Caco-2 (cell line): ENCODE data around the gene ADAMTS15. TPM values are rescaled to one million over a fixed set of nuclear protein-coding genes. Genes with fewer than 3 reads are reported as not detected.

Experiments
- Bru-seq: library from RNA; stranded (reverse); fragments of 400-500 nt; gene quantifications from one replicate; lab custom pipeline; 2021; lab: Mats Ljungman, UMichigan
- BruChase-seq, 2 experiments: library from RNA; stranded (reverse); fragments of 400-500 nt; gene quantifications; one replicate each; lab custom pipeline; 2021; lab: Mats Ljungman, UMichigan
- BruUV-seq: library from RNA; stranded (reverse); fragments of 400-500 nt; replicated peaks from 2 replicates; lab custom pipeline; 2021; lab: Mats Ljungman, UMichigan
- CTCF ChIA-PET: fragments of 300-600 bp; sonication (Branson Sonifier 250); formaldehyde crosslinking; loops from one replicate; lab custom pipeline; 2022; ENCODE audit warnings: antibody characterized with exemption; lab: Charles Lee
- POLR2A ChIA-PET: fragments of 300-600 bp; sonication (Branson Sonifier 250); formaldehyde crosslinking; loops from one replicate; lab custom pipeline; 2022; ENCODE audit warnings: antibody characterized with exemption; lab: Charles Lee
- DNase-seq, 2 experiments: peaks; one replicate each; pipeline versions ENCODE4 v3.0.0 to v3.0.0-alpha.2; 2020 to 2022
- H3K27me3 ChIP-seq: replicated peaks from 2 replicates; pipeline ENCODE4 v1.6.0; 2011; ENCODE audit warnings: low read length; ENCODE audit not compliant: control insufficient read depth, insufficient read depth
- H3K36me3 ChIP-seq: 2 replicates; pipeline ENCODE4 v1.5.1; 2011; ENCODE audit warnings: low read length; ENCODE audit not compliant: control insufficient read depth, insufficient read depth
- H3K4me1 ChIP-seq: fragments of 250-450 bp; sonication (Bioruptor Pico); 2 replicates; pipeline ENCODE4 v1.5.1; 2020; ENCODE audit warnings: mild to moderate bottlenecking
- H3K4me3 ChIP-seq: 2 replicates; pipeline ENCODE4 v1.5.1; 2011; ENCODE audit warnings: low read depth, mild to moderate bottlenecking, control low read depth, low read length
- H3K9me3 ChIP-seq: fragments of 250-450 bp; sonication (Bioruptor Pico); 2 replicates; pipeline ENCODE4 v1.5.1; 2020; ENCODE audit warnings: mild to moderate bottlenecking, moderate library complexity
- H3K27ac Mint-ChIP-seq: one replicate; pipeline ENCODE4 v1.8.0; 2022; ENCODE audit warnings: mixed read lengths; ENCODE audit not compliant: unreplicated experiment
- H3K27me3 Mint-ChIP-seq: one replicate; pipeline ENCODE4 v1.8.0; 2022; ENCODE audit warnings: mixed read lengths; ENCODE audit not compliant: insufficient read depth, unreplicated experiment
- H3K36me3 Mint-ChIP-seq: one replicate; pipeline ENCODE4 v1.8.0; 2022; ENCODE audit warnings: mild to moderate bottlenecking, mixed read lengths; ENCODE audit not compliant: insufficient read depth, unreplicated experiment
- H3K4me1 Mint-ChIP-seq: one replicate; pipeline ENCODE4 v1.8.0; 2022; ENCODE audit warnings: low read depth, mixed read lengths; ENCODE audit not compliant: unreplicated experiment
- H3K4me3 Mint-ChIP-seq: one replicate; pipeline ENCODE4 v1.8.0; 2022; ENCODE audit warnings: mild to moderate bottlenecking, moderate library complexity, mixed read lengths; ENCODE audit not compliant: unreplicated experiment
- H3K9me3 Mint-ChIP-seq: one replicate; pipeline ENCODE4 v1.8.0; 2022; ENCODE audit warnings: mixed read lengths; ENCODE audit not compliant: unreplicated experiment
- intact Hi-C: fragments of 100-400 bp; cut with micrococcal nuclease; formaldehyde crosslinking; loops from one replicate; pipeline ENCODE4 v1.10.0; 2022; ENCODE audit not compliant: unreplicated experiment
- long read RNA-seq: library from polyadenylated mRNA; stranded (forward); transcript quantifications from one replicate; pipeline ENCODE4 v2.0.0, GENCODE V29; 2022
- total RNA-seq: library from RNA; stranded (reverse); gene quantifications from 2 replicates; pipeline ENCODE4 v1.2.3, GENCODE V29; 2022
- TF ChIP-seq, protein P1 (sequence below), 2 experiments: fragments of 200-600 bp in 1 of 2; IDR thresholded peaks; 1 replicate in 1 of 2; 2 replicates in 1 of 2; pipeline versions ENCODE4 v1.5.1 to v1.8.0; 2011 to 2022; ENCODE audit warnings: antibody characterized with exemption in 1 of 2, control low read depth in 1 of 2, inconsistent platforms in 1 of 2, low read depth in 1 of 2, low read length in 1 of 2, mild to moderate bottlenecking in 1 of 2, moderate library complexity in 1 of 2; ENCODE audit not compliant: insufficient read depth in 1 of 2, severe bottlenecking in 1 of 2, unreplicated experiment in 1 of 2

The ADAMTS15 gene, protein sequence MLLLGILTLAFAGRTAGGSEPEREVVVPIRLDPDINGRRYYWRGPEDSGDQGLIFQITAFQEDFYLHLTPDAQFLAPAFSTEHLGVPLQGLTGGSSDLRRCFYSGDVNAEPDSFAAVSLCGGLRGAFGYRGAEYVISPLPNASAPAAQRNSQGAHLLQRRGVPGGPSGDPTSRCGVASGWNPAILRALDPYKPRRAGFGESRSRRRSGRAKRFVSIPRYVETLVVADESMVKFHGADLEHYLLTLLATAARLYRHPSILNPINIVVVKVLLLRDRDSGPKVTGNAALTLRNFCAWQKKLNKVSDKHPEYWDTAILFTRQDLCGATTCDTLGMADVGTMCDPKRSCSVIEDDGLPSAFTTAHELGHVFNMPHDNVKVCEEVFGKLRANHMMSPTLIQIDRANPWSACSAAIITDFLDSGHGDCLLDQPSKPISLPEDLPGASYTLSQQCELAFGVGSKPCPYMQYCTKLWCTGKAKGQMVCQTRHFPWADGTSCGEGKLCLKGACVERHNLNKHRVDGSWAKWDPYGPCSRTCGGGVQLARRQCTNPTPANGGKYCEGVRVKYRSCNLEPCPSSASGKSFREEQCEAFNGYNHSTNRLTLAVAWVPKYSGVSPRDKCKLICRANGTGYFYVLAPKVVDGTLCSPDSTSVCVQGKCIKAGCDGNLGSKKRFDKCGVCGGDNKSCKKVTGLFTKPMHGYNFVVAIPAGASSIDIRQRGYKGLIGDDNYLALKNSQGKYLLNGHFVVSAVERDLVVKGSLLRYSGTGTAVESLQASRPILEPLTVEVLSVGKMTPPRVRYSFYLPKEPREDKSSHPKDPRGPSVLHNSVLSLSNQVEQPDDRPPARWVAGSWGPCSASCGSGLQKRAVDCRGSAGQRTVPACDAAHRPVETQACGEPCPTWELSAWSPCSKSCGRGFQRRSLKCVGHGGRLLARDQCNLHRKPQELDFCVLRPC
- total RNA-seq (0.12 and 0.20 TPM in 2 replicates), Bru-seq, nascent RNA (percentile 17 among the genes with signal in this experiment), BruChase-seq, experiment 1, labeled RNA remaining after a 2-hour chase (percentile 18 among the genes with signal in this experiment), BruChase-seq, experiment 2, labeled RNA remaining after a 6-hour chase (percentile 13 among the genes with signal in this experiment)
- long read RNA-seq, result 0 reads

DNA sequence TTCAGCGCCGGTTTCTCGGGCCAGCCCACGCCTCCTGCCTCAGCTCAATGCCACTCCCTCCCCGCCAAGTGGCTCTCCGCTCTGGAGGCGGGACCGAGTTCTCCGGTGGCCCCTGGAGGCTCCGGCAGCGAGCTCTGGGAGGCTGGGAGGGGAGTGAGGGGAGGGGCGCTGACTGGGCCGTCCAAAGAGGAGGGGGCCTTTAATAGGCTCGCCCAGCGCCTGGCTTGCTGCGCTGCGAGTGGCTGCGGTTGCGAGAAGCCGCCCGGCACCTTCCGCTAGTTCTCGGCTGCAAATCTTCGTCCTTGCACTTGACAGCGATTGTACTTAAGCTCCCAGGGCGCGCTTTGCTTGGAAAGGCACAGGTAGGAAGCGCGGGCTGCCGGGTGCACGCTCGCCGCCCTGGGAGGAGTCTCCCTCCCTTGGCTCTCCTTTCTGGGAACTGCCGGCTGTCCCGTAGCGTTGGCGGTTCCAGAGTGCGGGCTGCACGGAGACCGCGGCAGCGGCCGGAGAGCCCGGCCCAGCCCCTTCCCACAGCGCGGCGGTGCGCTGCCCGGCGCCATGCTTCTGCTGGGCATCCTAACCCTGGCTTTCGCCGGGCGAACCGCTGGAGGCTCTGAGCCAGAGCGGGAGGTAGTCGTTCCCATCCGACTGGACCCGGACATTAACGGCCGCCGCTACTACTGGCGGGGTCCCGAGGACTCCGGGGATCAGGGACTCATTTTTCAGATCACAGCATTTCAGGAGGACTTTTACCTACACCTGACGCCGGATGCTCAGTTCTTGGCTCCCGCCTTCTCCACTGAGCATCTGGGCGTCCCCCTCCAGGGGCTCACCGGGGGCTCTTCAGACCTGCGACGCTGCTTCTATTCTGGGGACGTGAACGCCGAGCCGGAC lies at the start of gene ADAMTS15:
TSS of gene ADAMTS15 (plus strand) at position 230 of the 894 bp plus-strand sequence. CDS start at position 559, 329 bp downstream.
- POLR2A ChIA-PET, result interaction anchor here (0.6 kb wide), 2 partner anchors 172 to 379 kb away, joined by 3 to 9 read pairs; no protein-coding TSS in a partner anchor
- Histone ChIP-seq H3K4me3 (peak within 1 kb of the TSS; percentile 51), H3K27me3 (peaks cover 3% of the 10 kb centered on the region), H3K9me3 (no peaks in the 10 kb centered on the region), H3K4me1 (no peaks in the 10 kb centered on the region), H3K36me3 (no peaks in the 10 kb centered on the region)
- Mint-ChIP-seq H3K4me1 (peaks cover 5% of the 10 kb centered on the region), H3K27ac (no peak within 1 kb of the TSS), H3K9me3 (no peaks in the 10 kb centered on the region), H3K36me3 (no peaks in the 10 kb centered on the region), H3K4me3 (peak within 1 kb of the TSS; percentile 71), H3K27me3 (peaks cover 14% of the 10 kb centered on the region)
- no TSS peak for BruUV-seq
- CTCF ChIA-PET, result interaction anchor here (0.7 to 1.3 kb wide), 5 partner anchors 16 to 414 kb away, joined by 3 to 10 read pairs (median 4); no protein-coding TSS in a partner anchor
- intact Hi-C loops, result loop anchor here (1.0 kb wide), 1 partner anchor 13 kb away; no protein-coding TSS in a partner anchor
- peak; percentile 90 to 93 for DNase-seq
- TF ChIP-seq, protein P1, sequence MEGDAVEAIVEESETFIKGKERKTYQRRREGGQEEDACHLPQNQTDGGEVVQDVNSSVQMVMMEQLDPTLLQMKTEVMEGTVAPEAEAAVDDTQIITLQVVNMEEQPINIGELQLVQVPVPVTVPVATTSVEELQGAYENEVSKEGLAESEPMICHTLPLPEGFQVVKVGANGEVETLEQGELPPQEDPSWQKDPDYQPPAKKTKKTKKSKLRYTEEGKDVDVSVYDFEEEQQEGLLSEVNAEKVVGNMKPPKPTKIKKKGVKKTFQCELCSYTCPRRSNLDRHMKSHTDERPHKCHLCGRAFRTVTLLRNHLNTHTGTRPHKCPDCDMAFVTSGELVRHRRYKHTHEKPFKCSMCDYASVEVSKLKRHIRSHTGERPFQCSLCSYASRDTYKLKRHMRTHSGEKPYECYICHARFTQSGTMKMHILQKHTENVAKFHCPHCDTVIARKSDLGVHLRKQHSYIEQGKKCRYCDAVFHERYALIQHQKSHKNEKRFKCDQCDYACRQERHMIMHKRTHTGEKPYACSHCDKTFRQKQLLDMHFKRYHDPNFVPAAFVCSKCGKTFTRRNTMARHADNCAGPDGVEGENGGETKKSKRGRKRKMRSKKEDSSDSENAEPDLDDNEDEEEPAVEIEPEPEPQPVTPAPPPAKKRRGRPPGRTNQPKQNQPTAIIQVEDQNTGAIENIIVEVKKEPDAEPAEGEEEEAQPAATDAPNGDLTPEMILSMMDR (IDR thresholded peaks at IDR 0.05; ENCODE audit: insufficient read depth in 1 of 2, low read depth in 1 of 2, low read length in 1 of 2, severe bottlenecking in 1 of 2, unreplicated experiment in 1 of 2), result no peak

DNA sequence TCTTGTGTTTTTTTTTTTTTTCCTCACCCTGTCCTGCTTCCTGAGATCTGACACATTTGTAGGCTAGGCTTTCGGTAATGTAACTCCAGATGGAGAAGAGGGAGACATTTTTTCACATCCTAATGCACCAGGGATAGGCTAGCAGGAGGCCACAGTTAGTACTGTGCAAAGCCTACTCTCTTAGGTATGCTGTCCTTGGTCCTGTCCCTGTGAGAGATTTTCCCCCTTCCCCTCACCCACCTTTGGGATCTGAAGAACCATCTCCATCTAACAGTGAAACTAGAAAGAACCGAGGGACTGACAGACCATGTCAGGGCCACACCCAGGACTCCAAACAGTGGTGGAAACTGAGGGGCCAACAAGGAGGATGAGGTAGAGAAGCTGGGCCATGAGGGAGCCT lies 49.2 kb upstream of the ADAMTS15 start:
- POLR2A ChIA-PET, result no interaction called here
- Mint-ChIP-seq H3K27me3 (peaks cover 29% of the 10 kb centered on the region), H3K36me3 (no peaks in the 10 kb centered on the region), H3K9me3 (no peaks in the 10 kb centered on the region), H3K27ac (no peak overlapping the region), H3K4me3 (no peak overlapping the region), H3K4me1 (no peaks in the 10 kb centered on the region)
- intact Hi-C loops, result no loop called here
- CTCF ChIA-PET, result no interaction called here
- DNase-seq, result no peak
- no peaks in the 10 kb centered on the region for H3K36me3 ChIP-seq
- no peaks in the 10 kb centered on the region for H3K4me1 ChIP-seq
- BruUV-seq, result no TSS peak
- H3K4me3 ChIP-seq, result no peak overlapping the region
- no peaks in the 10 kb centered on the region for H3K27me3 ChIP-seq
- TF ChIP-seq, protein P1 (IDR thresholded peaks at IDR 0.05; ENCODE audit: insufficient read depth in 1 of 2, low read depth in 1 of 2, low read length in 1 of 2, severe bottlenecking in 1 of 2, unreplicated experiment in 1 of 2), result no peak
- no peaks in the 10 kb centered on the region for H3K9me3 ChIP-seq
